Cerebellar nuclear complex (tissue), 1 donor: ENCODE data around the gene PGM5.
"Not testable (repeated sequence)": the region's sequence is repeated elsewhere in the genome, so short reads cannot be mapped to it uniquely, and the experiment has no call there.

Source experiments
- DNase-seq, 2 experiments: peaks; one replicate each; lab custom pipeline; 2025; lab: John Stamatoyannopoulos, UW

PGM5 gene

GRCh38 chr9:68356380-68357118, at the start of gene PGM5:
Gene PGM5 (plus strand): TSS chr9:68356611. CDS start chr9:68357128, 517 bp downstream.
- not testable (repeated sequence) for DNase-seq

DNA sequence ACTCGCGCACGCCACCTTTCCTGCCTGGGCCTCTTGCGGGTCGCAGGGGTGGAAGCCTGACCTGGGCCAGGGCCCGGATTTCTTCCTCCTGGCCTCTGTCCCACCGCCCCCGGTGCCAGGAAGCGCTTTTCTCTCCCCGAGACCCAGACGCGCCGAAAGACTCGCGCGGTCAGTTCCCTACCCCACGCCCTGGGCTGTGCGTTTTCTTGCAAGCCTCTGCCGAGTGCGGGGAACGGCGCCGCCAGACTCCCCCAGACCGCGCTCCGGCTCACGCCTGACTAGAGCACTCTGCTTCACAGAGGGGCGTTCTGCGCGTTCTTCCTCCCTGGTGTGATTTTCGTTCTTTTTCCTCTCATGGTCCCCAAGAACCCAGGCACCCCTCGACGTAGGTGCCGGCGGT, 49.3 kb upstream of the PGM5 start:
- not testable (repeated sequence) for DNase-seq

- not testable (repeated sequence) for DNase-seq
Observed at GRCh38 chr9:68307654-68308053, 48.8 kb upstream of the PGM5 start.

- DNase-seq: not testable (repeated sequence)
Observed at GRCh38 chr9:68311208-68311607, 45.2 kb upstream of the PGM5 start.

GRCh38 chr9:68318209-68318608, 38.2 kb upstream of the PGM5 start:
- not testable (repeated sequence) for DNase-seq

GRCh38 chr9:68323749-68324148, 32.7 kb upstream of the PGM5 start:
- not testable (repeated sequence) for DNase-seq

DNA sequence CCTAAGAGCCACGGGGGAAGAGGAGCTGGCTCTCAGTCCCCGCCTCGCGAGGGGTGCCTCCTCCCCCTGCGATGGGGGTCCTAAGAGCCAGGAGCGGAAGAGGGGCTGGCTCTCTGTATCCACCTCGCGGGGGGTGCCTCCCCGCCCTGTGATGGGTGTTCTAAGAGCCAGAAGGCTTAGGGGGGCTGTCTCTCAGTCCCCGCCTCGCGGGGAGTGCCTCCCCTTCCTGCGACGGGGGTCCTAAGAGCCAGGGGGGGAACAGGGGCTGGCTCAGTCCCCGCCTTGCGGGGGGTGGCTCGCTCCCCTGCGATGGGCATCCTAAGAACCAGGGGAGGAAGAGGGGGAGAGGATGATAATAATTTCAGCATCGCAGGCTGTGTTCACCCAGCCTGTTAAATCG, 31.9 kb upstream of the PGM5 start:
- not testable (repeated sequence) for DNase-seq

DNA sequence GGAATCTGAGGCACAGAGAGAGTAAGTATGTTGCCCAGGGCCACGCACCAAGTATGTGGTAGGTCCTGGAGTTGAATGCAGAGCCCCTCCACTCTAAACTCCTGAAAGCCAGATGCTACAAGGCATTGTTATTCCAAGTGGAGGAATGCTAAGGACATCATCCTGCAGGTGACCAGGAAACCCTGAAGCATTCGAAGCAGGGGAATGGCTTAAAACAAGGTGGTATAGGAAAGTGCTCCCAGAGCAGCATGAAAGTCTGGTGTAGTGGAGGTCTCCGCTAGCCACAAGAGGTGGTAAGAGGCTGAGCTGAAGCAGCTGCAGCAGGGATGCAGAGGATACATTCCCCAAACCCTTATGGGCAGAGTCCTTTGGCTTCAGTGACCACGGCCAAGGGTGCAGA, 27.3 kb upstream of the PGM5 start:
- not testable (repeated sequence) for DNase-seq

- DNase-seq: not testable (repeated sequence)
Observed at GRCh38 chr9:68330531-68331173, 25.8 kb upstream of the PGM5 start.

DNA sequence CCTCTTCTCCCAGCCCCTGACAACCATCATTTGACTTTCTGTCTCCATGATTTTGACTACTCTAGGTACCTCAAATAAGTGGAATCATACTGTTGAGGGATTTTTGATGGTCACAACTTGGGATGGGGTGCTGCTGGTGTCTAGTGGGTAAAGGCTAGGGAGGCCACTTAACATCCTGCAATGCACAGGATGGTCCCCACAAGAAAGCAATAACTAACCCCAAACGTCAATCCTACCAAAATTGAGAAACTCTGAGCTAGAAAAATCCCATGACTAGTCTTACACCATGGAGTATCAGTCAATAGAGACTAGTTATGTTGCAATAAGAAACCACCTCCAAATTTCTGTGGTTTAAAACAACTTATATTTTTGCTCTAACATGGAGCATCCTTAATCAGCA, 24.3 kb upstream of the PGM5 start:
- DNase-seq: not testable (repeated sequence)

DNA sequence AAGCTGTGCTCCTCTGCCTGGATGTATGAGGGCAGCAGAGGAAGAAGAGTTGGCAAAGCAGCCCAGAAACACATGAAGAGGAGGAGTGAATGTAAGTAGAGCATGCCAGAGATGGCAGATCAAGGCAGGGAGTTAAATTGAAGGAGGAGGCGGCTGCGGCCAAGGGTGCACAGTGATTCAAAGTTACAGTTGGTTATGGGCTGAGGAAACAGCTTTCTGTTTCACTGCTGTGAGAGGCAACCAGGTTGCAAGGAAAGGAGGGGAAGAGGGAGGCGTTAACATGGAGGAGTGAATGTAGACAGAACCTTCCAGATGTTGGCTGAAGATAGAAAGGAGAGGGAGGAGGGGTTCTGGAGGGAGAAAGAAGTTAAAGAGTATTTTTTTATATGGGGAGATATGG, 20.5 kb upstream of the PGM5 start:
- not testable (repeated sequence) for DNase-seq

DNA sequence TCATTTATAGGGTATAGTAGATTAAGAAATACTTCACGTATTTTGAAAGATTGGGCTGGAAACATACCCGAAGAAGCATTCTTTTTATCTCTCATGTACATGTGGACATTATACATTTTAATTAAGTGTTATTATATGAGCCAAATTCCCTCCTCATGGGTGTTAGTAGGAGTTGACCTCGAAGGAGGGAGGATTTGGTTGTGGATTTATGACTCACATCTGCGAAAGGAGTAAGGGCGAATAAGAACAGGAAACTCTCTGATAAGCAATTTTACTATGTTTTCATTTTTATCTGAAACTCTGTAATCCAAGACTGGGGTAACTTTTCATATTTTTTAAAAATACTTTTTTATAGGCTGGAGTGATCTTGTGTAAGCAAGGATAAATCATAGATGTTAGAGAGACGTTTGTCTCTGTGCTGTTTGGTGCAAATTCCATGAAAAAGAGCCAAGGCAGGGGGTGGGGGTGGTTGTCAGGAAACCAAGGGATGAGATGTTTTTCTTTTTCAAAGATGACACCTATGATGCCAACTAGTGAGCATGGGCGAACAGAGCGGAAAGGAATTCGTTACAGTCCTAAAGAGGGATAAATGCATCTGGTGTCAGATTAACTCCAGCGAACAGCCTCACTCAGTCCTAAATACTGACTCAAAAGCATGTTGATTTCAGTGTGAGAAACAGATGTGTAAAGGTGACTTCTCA, 19.6 kb upstream of the PGM5 start:
- DNase-seq: not testable (repeated sequence)

- not testable (repeated sequence) for DNase-seq
Observed at GRCh38 chr9:68338000-68338399, 18.4 kb upstream of the PGM5 start.

GRCh38 chr9:68342265-68343025, 14.0 kb upstream of the PGM5 start:
- not testable (repeated sequence) for DNase-seq

GRCh38 chr9:68343242-68343641, 13.2 kb upstream of the PGM5 start:
- not testable (repeated sequence) for DNase-seq

DNA sequence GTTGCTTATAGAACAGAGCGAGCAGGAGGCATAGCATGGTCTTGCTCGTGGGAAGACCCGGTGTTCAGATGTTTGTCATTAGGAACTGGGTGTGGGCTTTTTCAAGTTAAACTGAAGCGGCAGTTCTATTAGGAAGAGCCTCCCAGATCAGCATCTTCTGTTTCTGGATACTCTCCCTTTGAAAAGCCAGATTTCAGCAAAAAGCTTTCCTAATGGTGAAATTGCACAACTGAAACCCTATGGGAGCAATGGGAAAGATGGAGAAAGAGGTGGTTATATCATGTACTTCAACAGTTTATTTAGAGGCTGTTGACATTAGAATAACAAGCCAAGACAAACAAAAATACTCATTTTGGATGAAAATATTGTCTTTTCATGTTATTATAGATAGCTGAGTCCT, 12.4 kb upstream of the PGM5 start:
- DNase-seq: not testable (repeated sequence)

GRCh38 chr9:68351689-68352088, 4.7 kb upstream of the PGM5 start:
- DNase-seq: not testable (repeated sequence)

DNA sequence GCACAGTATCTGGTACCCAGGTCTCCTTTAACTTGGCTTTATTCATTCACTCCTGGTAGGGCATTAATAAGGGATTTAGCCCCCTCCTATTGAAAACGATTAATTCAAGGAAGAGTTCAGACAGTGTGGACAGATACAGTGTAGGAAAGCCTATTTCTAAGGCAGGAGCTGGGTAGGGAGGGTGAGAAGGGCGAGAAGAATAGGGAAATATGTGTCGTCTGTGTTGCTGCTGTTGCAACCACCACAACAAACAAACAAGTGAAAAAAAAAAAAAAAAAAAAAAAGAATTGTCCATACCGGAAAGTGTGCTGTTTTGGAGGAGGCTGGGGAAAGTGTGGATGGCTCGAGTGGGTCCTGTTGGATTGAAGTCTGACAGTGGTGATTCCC, 425 bp upstream of the PGM5 start:
- not testable (repeated sequence) for DNase-seq

DNA sequence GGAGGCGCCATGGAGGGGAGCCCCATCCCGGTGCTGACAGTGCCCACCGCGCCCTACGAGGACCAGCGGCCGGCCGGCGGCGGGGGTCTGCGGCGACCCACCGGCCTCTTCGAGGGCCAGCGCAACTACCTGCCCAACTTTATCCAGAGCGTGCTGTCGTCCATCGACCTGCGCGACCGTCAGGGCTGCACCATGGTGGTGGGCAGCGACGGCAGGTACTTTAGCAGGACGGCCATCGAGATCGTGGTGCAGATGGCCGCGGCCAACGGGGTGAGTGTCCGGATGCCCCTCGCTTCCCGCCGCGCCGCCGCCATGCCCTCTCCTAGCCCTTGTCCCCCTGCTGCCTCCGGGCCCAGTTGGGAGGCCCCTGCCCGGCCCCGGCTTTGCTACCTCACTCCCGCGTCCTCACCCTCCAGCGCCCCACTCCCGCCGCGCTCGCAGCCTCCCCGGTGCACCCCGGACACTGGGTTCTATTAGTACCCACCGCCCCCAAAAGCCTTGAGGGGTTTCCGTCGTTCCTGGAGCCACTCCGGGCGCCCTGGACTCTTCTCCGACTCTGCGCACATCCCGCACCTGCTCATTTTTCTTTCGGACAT, 806 bp downstream of the PGM5 start:
- not testable (repeated sequence) for DNase-seq

GRCh38 chr9:68366933-68367547, 10.6 kb downstream of the PGM5 start:
- DNase-seq: not testable (repeated sequence)

GRCh38 chr9:68375789-68376188, 19.4 kb downstream of the PGM5 start:
- not testable (repeated sequence) for DNase-seq
